Renal cortex interstitium (tissue), 11 donors: Measurements from ENCODE around the gene TTC28. TPM values are rescaled to one million over a fixed set of nuclear protein-coding genes. Genes with fewer than 3 reads are reported as not detected.

Experiments used
- DNase-seq, 11 donors: peaks; one replicate each; pipeline ENCODE4 v3.0.0-alpha.2; 2013; ENCODE audit warnings: low read depth in 9 of 11, low spot score in 4 of 11; ENCODE audit errors: extremely low read depth in 1 of 11
- polyA plus RNA-seq, 3 donors: library from polyadenylated mRNA; unstranded; fragments of 120-200 nt; gene quantifications; one replicate each; pipeline ENCODE4 v1.2.1, GENCODE V29; 2013; ENCODE audit not compliant: insufficient read length in 3 of 3

Gene TTC28
- polyA plus RNA-seq, 3 donors = 33.1 to 43.1 (median 35.9) TPM

DNA sequence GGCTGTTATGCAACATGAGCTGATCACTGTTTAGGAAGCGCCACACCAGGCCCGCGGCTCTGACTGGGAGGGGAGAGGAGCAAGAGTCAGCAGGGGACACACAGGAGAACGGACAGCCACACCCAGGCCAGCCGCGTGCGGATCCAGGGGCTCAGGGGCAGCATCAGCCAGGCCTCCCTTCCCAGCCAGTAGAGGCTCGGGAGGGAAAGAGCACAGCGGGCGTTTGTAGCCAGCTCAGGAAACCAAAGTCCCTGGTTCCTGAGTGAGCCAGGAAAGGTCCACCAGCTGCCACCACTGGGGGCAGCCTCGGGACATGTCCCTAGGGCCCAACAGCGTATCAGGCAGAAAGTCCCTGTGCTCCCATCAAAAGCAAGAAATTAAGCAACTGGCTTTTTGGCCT, 688.8 kb downstream of the TTC28 start:
- peak in 2 of 11 donors; percentile 8 to 26 for DNase-seq

DNA sequence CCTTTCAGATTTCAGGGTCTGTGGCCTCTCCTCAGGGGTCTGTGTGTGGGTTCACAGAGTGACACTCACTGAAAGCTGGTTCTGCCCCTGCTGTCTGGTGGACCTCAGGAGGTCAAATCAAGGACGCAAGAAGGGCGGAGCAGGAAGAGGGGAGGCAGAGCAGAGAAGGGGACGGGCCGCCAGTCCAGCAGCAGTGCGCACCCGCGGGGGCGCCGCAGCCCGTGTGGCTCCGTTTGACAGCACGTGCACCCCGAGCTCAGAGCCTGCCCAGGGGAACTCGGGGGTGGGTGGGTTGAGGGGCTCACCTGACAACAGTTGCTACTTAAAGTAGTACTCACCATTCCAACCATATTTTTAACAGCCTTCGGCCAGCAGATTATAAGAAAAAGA, 689.2 kb downstream of the TTC28 start:
- no peak for DNase-seq

GRCh38 chr22:27989758-27990450, 689.7 kb downstream of the TTC28 start:
- no peak for DNase-seq

DNA sequence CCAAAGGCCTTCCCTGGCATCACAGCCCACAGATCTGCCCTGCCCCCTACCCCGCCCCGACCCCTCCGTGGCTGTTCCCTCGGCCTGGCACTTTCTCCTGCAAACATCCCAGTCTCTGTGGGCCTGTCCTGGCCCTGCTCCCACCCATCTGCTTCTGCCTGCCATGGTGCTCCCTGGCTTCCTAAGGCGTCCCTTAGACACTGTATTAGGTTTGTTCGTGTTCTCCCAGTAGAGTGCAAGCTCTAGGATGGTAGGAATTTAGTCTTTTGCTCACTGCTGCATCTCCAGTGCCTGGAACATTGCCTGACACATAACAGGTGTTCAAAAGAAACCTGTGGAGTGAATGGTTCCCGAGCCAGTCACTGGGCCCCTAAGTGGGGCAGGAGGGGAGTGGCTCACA, 690.9 kb downstream of the TTC28 start:
- no peak for DNase-seq

DNA sequence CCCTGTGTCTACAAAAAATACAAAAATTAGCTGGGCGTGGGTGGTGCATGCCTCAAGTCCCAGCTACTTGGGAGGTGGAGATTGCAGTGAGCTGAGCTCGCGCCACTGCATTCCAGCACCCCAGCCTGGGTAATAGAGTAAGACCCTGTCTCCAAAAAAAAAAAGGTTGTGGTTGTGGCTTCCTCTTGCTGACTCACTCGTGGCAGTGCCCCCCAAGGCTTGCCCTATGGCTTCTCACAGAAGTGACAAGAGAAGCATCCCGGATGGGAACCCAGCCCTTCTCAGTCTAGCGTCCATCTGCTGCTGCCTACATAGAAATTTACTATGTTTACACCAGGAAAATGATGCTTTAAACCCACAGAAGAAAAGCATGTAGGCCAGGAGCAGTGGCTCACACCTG, 692.1 kb downstream of the TTC28 start:
- no peak for DNase-seq

GRCh38 chr22:27986937-27987336, 692.7 kb downstream of the TTC28 start:
- no peak for DNase-seq

DNA sequence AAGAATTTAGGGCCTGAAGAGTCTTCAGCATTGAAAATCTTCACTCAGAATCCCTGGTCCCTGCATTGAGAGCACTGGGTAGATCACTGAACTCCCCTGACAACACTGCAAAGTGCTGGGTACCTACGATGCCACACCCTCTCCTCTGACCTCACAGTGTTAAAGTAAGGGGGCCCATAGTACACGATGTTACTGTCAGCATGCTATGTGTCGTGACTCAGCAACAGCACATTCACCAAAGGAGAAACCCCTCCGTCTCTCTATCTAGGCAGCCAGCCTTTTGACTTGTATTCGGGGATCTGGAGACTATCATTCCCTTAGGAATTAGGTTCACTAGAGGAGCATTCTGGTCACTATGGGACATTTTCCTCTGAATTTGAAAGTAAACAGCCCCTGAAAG, 693.2 kb downstream of the TTC28 start:
- no peak for DNase-seq

- no peak for DNase-seq
Measured at GRCh38 chr22:27985323-27986275, 694.0 kb downstream of the TTC28 start.

- no peak for DNase-seq
Measured at GRCh38 chr22:27984723-27985122, 694.9 kb downstream of the TTC28 start.

GRCh38 chr22:27984001-27984695, 695.5 kb downstream of the TTC28 start:
- DNase-seq = no peak

GRCh38 chr22:27983361-27983791, 696.3 kb downstream of the TTC28 start:
- DNase-seq = no peak

DNA sequence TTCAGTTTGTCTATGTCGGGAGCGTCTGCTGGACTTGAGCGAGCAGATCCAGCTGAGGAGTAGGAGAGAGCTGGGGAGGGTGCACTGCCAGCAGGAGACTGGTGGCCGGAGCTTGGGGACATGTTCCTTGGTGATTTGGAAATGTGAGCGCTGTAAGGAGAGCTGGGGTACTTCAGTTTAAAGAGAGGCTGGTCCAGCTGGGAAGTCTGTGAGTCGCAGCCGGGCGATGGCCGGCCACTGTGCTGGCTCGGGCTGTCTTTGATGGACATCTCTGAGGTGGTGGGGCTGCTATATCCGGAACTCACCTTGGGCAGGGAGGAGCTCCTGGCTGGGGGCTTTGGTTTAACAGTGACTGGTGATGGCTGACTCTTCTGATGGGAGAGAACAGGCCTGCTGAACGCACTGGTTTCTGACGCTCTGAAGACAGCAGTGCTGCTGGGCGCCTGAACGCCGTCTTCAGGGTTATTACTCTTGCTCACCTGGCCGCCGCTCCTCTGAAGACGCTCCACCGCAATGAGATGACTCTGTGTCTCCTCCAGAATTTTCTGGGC, 696.9 kb downstream of the TTC28 start:
- no peak for DNase-seq

DNA sequence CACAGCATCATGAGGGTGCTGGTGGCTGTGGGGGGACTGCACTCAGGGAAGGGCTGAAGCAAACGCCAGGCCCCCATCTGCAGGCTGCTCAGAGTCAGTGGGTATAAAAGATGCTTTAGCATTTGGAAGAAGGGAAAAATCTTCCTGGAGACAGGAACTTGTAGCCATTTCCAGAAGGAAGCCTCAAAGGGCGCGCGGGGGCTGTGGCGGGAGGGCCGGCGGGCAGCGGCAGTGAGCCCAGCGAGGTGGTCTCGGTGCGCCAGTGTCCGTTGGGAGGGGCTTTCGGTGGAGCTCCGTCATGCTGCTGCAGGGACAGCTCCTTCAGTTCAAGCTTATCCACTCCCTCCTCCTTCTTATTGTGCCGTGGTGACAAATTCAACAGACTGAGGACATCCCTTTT, 697.5 kb downstream of the TTC28 start:
- no peak for DNase-seq

DNA sequence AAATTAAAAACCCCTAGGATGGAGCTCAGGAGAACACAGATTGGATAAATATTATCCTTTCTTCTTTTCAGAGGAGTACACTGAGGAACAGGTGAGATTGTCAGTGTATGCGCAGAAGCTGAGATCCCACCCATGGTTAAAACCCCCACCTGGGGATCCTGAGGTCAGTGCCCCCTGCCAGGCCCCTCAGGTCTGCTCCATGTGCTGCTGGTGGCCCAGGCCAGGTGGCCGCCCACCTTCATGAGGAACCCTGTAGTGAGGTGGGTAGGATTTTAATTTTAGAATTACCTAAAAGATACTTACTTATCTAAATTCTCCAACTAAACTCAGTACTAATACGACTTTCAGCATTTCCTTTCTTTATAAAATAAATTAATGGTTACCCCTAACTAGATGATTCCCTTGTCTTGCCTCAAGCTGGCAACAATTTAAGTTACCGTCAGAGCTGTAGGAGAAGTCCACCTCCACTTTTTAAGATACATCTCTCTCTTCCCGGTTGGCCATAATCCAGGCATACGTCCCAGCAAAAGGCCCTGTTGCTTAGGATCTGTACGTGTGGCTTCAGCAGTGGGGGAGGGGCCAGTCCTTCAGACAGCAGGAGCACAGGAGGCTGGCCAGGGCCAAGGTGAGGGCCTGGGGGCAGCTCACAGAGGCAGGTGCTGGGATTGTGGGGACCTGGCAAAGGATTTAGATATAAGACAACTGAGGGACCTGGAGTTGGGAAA, 699.1 kb downstream of the TTC28 start:
- DNase-seq = no peak

GRCh38 chr22:27978802-27979201, 700.8 kb downstream of the TTC28 start:
- no peak for DNase-seq

GRCh38 chr22:27978317-27978716, 701.3 kb downstream of the TTC28 start:
- no peak for DNase-seq

DNA sequence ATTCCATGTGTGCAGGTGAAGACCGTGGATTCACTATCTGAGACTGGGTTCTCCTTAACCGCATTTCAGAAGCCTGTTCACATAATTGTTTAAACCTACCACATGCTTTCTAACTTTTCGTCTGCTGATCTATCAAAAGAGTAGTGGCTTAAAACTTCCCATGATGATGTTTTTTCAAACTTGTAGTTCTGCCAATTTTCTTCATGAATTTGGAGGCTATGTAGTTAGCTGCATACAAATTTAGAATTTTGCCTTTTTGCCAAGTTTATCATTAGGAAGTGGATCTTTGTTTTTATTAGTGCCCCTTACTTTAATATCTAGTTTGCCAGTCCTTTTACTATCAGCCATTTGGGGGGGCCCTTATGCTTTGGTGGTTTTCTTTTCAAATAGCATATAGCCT, 703.1 kb downstream of the TTC28 start:
- no peak for DNase-seq

GRCh38 chr22:27975381-27976013, 704.1 kb downstream of the TTC28 start:
- DNase-seq = no peak
